HT-29 (cell line): ENCODE measurements around the gene SGMS2. TPM values are rescaled to one million over a fixed set of nuclear protein-coding genes. Genes with fewer than 3 reads are reported as not detected.

Source experiments
- DNase-seq: peaks from one replicate; pipeline ENCODE4 v3.0.0-alpha.2; 2015; ENCODE audit warnings: low spot score
- total RNA-seq: library from RNA; depleted of rRNA; stranded (reverse); fragments of >200 nt; shearing (Covaris generic); gene quantifications from 2 replicates; pipeline ENCODE4 v1.2.3, GENCODE V29; 2014

SGMS2 gene
- total RNA-seq, 1 experiment from 2014 or later: 88.1 TPM

- no peak for DNase-seq
Measured at GRCh38 chr4:107828315-107829090, 3.8 kb downstream of the SGMS2 start.

DNA sequence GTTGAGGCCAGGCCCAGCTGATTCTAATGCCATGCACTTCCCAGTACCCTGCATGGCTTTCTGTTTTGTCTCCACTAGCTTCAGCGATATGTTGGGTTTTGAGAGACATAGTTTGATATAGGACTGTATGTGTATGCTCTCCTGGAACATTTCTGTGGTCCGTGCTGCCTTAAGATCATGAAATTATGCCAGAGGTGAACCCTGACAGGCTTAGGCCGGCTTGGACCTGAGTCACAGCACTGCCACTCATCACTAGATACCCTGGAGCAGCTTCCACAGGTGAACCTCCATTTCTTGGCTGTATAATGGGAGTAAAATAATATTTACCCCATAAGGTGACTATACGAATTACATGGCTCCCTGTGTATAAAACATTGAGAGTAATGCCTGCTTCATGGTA is 6.4 kb downstream of the SGMS2 start:
- DNase-seq: no peak

DNA sequence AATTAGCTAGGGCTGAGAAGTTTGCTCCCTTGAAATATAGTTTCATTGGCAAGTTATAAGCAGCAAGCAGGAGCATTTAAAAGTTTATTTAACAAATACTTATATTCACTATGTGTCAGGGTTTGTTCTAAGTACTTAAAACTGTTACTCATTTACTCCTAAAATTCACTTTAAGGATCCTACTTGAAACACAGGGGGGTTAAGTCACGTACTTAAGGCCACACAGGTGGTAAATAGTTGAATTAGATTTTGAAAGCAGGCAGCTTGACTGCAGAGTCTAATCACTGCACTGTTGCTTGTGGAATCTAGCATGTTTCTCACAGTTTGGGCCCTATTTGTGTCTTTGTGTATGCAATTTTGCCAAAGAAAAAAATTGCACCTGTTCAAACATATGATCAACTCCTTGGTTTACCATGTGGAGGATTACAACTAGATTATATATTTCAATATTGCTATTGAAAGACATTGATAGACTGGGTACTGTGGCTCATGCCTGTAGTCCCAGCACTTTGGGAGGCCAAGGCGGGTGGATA is 7.6 kb downstream of the SGMS2 start:
- DNase-seq: no peak

GRCh38 chr4:107834241-107834794 is 9.6 kb downstream of the SGMS2 start:
- no peak for DNase-seq

GRCh38 chr4:107835406-107835805 is 10.7 kb downstream of the SGMS2 start:
- DNase-seq: no peak

- no peak for DNase-seq
Measured at GRCh38 chr4:107837317-107837716, 12.6 kb downstream of the SGMS2 start.

DNA sequence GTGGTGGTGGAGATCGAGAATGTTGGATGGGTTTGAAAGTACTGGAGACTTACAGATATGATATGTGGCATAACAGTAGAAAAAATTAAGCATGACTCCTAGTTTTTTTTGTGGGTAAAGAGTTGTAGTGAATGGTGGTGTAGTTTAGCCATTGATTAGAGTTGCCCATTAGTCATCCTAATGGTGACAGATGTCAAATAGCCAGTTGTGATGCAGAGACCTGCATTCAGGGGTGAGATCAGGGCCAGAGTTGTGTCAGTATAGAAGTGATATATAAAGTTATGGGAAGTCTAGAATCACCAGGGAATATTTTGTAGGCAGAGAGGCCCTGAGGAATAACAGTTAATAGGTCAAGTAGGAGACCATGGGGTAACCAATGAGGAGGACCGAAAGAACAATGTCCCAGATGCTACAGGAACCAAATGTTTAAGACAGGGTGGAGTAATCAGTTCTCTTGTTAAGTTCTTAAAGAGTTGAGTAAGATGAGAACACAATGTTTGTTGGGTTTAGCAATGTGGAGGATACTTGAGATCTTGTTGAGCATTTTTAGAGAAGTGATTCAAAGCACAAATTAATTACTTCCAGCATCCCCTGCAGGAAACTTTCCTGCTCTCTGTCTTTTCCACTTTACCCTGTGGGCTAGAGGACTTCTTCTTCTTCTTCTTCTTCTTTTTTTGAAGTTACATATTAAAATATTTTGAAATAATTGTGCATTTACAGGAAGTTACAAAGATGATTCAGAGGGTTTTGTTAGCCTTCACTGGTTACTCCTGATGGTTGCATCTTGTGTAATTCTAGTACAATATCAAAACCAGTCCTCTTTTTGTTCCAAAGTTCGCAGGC is 13.3 kb downstream of the SGMS2 start:
- no peak for DNase-seq

- peak; percentile 46 for DNase-seq
Measured at GRCh38 chr4:107838861-107839565, 14.3 kb downstream of the SGMS2 start.

DNA sequence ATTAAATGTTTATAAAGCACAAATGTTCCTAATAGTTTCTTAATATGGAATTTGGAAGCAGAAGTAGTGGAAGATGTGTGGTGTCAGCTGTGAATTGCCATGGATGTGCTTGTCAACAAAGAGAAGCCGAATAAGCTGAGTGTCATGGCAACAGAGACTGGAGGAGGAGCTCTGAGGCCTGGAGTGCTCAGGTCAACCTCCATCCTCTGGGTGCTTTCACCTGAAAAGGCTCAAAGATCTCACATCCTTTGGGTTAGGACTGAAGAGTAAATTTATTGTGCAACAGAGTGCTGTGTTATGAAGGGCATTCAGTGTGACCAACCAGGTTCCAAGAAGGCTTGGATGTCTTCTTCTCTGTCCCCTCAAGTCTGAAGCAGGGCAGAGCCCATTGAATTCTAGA is 18.7 kb downstream of the SGMS2 start:
- no peak for DNase-seq

GRCh38 chr4:107845681-107846080 is 20.9 kb downstream of the SGMS2 start:
- no peak for DNase-seq

GRCh38 chr4:107850438-107850837 is 25.7 kb downstream of the SGMS2 start:
- DNase-seq: no peak

- peak; percentile 48 for DNase-seq
Measured at GRCh38 chr4:107853444-107854355, 29.0 kb downstream of the SGMS2 start.

DNA sequence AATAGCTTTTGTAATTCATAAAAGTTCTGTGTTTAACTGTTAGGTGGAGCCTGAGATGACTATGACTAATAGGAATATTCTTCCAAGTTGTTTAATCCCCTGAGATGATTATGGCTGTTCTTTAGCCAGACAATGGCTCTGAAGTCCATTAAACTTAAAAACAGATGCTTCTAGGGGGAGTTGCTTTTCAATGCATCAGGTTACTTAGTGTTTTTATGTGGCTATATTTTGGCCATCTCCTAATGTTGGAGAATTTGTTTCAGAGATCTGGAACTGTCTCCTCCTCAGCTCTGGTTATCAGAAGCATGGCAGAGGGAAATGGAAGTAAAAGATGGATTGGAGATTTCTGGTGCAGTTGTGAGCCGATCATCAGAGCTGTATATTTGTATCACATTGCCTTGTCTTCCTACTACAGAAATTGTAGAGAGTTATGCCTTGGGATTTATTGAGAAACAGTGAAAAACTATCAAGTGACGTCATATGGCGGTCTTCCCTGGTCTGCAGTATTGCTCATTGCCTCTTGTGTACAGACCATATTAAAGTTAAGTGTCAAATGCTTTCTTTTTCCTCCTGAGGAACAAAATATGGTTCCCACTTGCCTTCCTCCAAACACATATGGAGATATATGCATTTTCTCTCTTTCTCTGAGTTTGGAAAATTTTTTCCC is 29.8 kb downstream of the SGMS2 start:
- DNase-seq: no peak

DNA sequence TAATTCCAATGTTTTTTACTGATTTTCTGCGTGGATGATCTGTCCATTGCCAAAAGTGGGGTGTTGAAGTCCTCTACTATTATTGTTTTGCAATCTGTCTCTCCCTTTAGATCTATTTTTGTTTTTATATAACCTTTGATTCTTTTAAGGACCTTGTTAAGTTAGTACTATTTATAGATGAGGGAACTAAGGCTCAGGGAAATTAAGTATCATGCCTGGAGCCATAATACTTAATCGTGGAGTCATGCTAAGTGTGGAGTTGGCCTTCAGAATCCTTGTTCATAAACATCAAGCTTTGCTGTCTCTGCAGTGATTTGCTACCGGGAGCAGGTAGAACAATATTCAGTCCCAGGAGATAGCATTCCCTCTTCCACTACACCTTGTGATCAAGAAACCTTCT is 31.0 kb downstream of the SGMS2 start:
- DNase-seq: no peak

GRCh38 chr4:107856901-107857300 is 32.2 kb downstream of the SGMS2 start:
- no peak for DNase-seq

DNA sequence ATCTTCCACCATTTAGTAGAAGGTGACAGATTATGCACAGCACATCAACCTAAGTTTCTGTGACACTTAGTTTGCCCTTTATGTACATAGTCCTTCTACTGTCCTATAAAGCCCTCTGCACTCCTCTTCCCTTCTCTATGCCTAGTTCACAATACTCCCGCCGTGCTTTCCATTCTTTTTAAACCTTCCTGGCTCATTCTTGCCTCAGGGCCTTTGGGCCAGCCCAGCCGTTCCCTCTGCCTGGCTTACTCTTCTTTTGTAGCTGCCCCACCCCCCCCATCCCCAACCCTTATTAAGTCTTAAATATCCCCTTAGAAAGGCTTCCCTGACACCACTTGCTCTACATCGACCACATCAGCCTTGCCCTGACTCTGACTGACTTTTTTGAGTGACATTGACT is 33.0 kb downstream of the SGMS2 start:
- DNase-seq: no peak

GRCh38 chr4:107858158-107858742 is 33.5 kb downstream of the SGMS2 start:
- DNase-seq: no peak

DNA sequence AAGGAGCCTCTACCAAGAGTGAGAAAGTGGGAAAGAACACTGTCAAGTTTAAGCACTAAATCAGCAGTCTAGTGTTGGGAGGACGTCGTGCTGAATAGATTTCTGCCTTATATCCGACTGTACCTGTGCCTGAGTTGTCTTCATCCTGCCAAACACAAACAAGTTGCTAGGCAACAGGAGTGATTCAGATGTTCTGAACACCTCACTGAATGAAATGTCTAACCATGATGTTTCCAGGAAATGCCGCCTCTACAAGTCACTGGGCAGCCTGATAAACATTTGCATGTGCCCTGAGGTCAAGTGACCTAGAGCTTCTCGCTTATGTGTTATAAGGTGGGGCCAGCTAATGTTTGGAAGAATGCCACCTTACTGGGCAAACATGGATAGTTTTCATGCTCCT is 37.9 kb downstream of the SGMS2 start:
- DNase-seq: peak; percentile 93

- DNase-seq: no peak
Measured at GRCh38 chr4:107863416-107863815, 38.7 kb downstream of the SGMS2 start.
